GM13977 (cell line): Measurements from ENCODE around the gene PMM1.
A peak's percentile ranks its signal among the peaks of the same experiment; 100 is the strongest.

ENCODE experiments used
- DNase-seq: peaks from one replicate; pipeline ENCODE4 v3.0.0; 2012; ENCODE audit warnings: low spot score
- in situ Hi-C: fragments of 300-500 bp; cut with MboI; formaldehyde crosslinking; loops from one replicate; pipeline ENCODE4 v1.12.0; 2022; ENCODE audit warnings: low sequenced_read_pairs, low pct_unique_long_range_greater_than_20kb, mixed read lengths, inconsistent platforms; ENCODE audit not compliant: unreplicated experiment
- TF ChIP-seq, protein P1 (sequence below): IDR thresholded peaks from 2 replicates; pipeline ENCODE4 v1.5.1; 2012; ENCODE audit warnings: mild to moderate bottlenecking, control low read depth; ENCODE audit not compliant: insufficient read depth; ENCODE audit errors: extremely low read depth, missing control alignments

The PMM1 gene

DNA sequence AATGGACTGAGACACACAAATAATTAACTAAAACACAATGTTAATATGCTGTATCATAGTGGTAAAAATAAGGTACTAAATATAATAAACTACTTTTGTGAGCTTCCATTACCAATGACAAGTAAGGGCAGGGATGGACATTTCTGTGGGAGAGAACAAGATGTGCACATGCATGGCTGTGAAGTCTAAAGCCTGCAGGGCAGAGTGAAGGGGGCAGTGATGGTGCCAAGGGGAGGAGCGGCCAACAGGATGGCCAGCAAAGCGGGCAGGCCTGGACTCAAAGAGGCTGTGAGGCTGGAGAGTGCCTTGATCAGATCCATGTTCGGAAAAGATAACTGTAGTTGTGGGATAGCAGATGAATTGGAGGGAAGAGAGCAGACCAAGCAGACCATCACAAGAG, 18.7 kb upstream of the PMM1 start:
- in situ Hi-C loops = no loop called here
- no peak for DNase-seq
- TF ChIP-seq, protein P1, sequence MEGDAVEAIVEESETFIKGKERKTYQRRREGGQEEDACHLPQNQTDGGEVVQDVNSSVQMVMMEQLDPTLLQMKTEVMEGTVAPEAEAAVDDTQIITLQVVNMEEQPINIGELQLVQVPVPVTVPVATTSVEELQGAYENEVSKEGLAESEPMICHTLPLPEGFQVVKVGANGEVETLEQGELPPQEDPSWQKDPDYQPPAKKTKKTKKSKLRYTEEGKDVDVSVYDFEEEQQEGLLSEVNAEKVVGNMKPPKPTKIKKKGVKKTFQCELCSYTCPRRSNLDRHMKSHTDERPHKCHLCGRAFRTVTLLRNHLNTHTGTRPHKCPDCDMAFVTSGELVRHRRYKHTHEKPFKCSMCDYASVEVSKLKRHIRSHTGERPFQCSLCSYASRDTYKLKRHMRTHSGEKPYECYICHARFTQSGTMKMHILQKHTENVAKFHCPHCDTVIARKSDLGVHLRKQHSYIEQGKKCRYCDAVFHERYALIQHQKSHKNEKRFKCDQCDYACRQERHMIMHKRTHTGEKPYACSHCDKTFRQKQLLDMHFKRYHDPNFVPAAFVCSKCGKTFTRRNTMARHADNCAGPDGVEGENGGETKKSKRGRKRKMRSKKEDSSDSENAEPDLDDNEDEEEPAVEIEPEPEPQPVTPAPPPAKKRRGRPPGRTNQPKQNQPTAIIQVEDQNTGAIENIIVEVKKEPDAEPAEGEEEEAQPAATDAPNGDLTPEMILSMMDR = no peak

- in situ Hi-C loops = no loop called here
- TF ChIP-seq, protein P1 = no peak
- peak; percentile 81 for DNase-seq
Measured at GRCh38 chr22:41603873-41604332, 14.3 kb upstream of the PMM1 start.

DNA sequence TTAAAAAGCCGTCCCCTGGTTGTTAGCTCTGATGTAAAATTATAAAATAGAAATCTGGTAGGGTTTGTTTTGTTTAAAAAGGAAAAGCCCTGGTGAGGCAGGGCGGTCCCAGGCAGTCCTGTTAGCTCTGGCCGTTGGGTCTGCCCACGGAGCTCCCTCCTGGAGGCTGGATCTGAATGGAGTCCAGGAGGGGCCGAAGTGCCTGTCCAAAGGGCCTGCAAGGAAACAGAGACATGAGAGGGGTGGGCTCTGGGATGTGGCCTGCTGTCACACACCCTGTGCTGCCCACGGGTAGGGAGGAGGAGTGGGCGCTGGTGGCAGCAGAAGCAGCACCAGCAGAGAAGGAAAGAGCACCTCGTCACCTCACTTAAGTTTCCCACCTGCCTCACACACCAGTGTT, 11.3 kb upstream of the PMM1 start:
- in situ Hi-C loops = no loop called here
- TF ChIP-seq, protein P1 = no peak
- no peak for DNase-seq

GRCh38 chr22:41598891-41599635, 9.4 kb upstream of the PMM1 start:
- in situ Hi-C loops = no loop called here
- TF ChIP-seq, protein P1 = no peak
- DNase-seq = no peak

- in situ Hi-C loops = no loop called here
- TF ChIP-seq, protein P1 = no peak
- no peak for DNase-seq
Measured at GRCh38 chr22:41598081-41598480, 8.4 kb upstream of the PMM1 start.

DNA sequence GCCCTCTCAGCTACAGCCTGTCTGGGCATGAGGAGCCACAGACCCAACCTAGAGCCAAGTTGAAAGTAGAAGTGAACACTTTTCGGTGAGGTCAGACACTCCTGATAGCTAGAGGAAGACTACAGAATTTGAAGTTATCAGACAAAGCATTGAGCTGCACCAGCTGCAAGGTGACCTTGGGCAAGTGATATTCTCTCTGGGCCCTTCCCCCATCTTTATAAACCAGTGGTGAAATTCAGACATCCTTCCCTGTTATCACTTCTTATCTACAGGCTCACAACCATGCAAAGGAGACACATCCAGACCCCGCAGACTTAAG, 8.0 kb upstream of the PMM1 start:
- TF ChIP-seq, protein P1 = no peak
- no peak for DNase-seq
- in situ Hi-C loops = no loop called here
